Spinal cord (tissue), 10 donors: Measurements from ENCODE around the gene RFNG. TPM values are rescaled to one million over a fixed set of nuclear protein-coding genes. Genes with fewer than 3 reads are reported as not detected.

Experiments
- DNase-seq, 6 donors: peaks; one replicate each; pipeline versions ENCODE4 v3.0.0 to v3.0.0-alpha.2; 2013 to 2015; ENCODE audit warnings: low spot score in 6 of 6, low read depth in 4 of 6
- H3K27ac ChIP-seq: one replicate; pipeline ENCODE4 v1.5.1; 2013; ENCODE audit warnings: low read depth, low read length, control low read depth
- H3K27me3 ChIP-seq: one replicate; pipeline ENCODE4 v1.6.1; 2013; ENCODE audit warnings: low read length; ENCODE audit not compliant: control insufficient read depth, insufficient read depth
- H3K36me3 ChIP-seq: one replicate; pipeline ENCODE4 v1.6.1; 2013; ENCODE audit warnings: low read length; ENCODE audit not compliant: control insufficient read depth, insufficient read depth
- H3K4me1 ChIP-seq: one replicate; pipeline ENCODE4 v1.6.1; 2013; ENCODE audit warnings: low read length; ENCODE audit not compliant: control insufficient read depth, insufficient read depth
- H3K4me3 ChIP-seq: one replicate; pipeline ENCODE4 v1.5.1; 2013; ENCODE audit warnings: low read depth, low read length, control low read depth
- H3K9me3 ChIP-seq: one replicate; pipeline ENCODE4 v1.6.1; 2013; ENCODE audit warnings: low read length; ENCODE audit not compliant: control insufficient read depth, insufficient read depth
- WGBS: methylation state at CpG from one replicate; pipeline ENCODE4 v1.1.5; 2013; ENCODE audit warnings: missing lambda C conversion rate; ENCODE audit not compliant: insufficient coverage; 5-methylcytosine and 5-hydroxymethylcytosine counted together
- long read RNA-seq, 4 donors: transcript quantifications; one replicate each; lab custom pipeline, GENCODE V29; 2026
- polyA plus RNA-seq, 2 donors: library from polyadenylated mRNA; unstranded; fragments of 120-200 nt; gene quantifications; one replicate each; pipeline ENCODE4 v1.2.1, GENCODE V29; 2013; ENCODE audit not compliant: insufficient read length in 2 of 2
- total RNA-seq, 2 donors: library from RNA; depleted of rRNA in 1 of 2; stranded (reverse); fragments of 120-200 nt in 1 of 2; fragments of >200 nt in 1 of 2; gene quantifications; one replicate each; pipeline versions ENCODE4 v1.2.3 to v1.2.4, GENCODE V29; 2013 to 2014
- donor health status: healthy.

The RFNG gene
- total RNA-seq (10 to 100 TPM; 19.5 to 36.7 TPM), polyA plus RNA-seq (10 to 100 TPM; 61.8 to 75.2 TPM)
- long read RNA-seq, donor 1, transcript RFNG-201 (8 exons, 1,828 nt), result minor isoform, 8 of 258 reads
- long read RNA-seq, donor 1, transcript RFNG-207 (6 exons, 2,082 nt), result minor isoform, 10 of 258 reads
- long read RNA-seq, donor 1, transcript RFNG-209 (1 exons, 2,886 nt), result major isoform, 20 of 258 reads
- long read RNA-seq, donor 1, partial matches to known transcripts, result 155 of 258 reads
- long read RNA-seq, donor 1, other reads (novel, unspliced or antisense), result 63 of 258 reads
- long read RNA-seq, donor 2, transcript RFNG-201 (8 exons, 1,828 nt), result minor isoform, 5 of 16 reads
- long read RNA-seq, donor 2, transcript RFNG-209 (1 exons, 2,886 nt), result major isoform, 9 of 16 reads
- long read RNA-seq, donor 2, partial matches to known transcripts, result 0 of 16 reads
- long read RNA-seq, donor 2, other reads (novel, unspliced or antisense), result 0 of 16 reads
- long read RNA-seq, donor 3, transcript RFNG-201 (8 exons, 1,828 nt), result major isoform, 8 of 15 reads
- long read RNA-seq, donor 3, partial matches to known transcripts, result 0 of 15 reads
- long read RNA-seq, donor 3, other reads (novel, unspliced or antisense), result 0 of 15 reads
- long read RNA-seq, donor 4, transcript RFNG-209 (1 exons, 2,886 nt), result major isoform, 25 of 42 reads
- long read RNA-seq, donor 4, transcript RFNG-201 (8 exons, 1,828 nt), result minor isoform, 7 of 42 reads
- long read RNA-seq, donor 4, partial matches to known transcripts, result 5 of 42 reads
- long read RNA-seq, donor 4, other reads (novel, unspliced or antisense), result 0 of 42 reads

- Histone ChIP-seq H3K9me3 (no peaks in the 10 kb centered on the region), H3K4me1 (peaks cover 43% of the 10 kb centered on the region), H3K27me3 (no peaks in the 10 kb centered on the region), H3K36me3 (peaks cover 80% of the 10 kb centered on the region), H3K27ac (no peak within 1 kb of the TSS), H3K4me3 (peak within 1 kb of the TSS; percentile 58)
- peak in 4 of 6 donors; percentile 51 to 88 (median 72) for DNase-seq
- under 1% methylated on average over 94 of the region's 94 CpGs for WGBS
These were observed at the start of gene RFNG, which contains the start of gene GPS1 for GRCh38 chr17:82051776-82052637. Gene RFNG, minus strand, starts transcription at chr17:82051811. Its CDS starts 45 bp downstream, at chr17:82051766. Gene GPS1, plus strand, starts transcription at chr17:82051898. Its CDS starts 34 bp downstream, at chr17:82051932.

- WGBS, result 61% methylated on average over 5 of the region's 10 CpGs
- H3K36me3 ChIP-seq, result peaks cover 58% of the 10 kb centered on the region
- H3K27ac ChIP-seq, result no peak overlapping the region
- no peaks in the 10 kb centered on the region for H3K9me3 ChIP-seq
- H3K4me1 ChIP-seq, result peaks cover 74% of the 10 kb centered on the region
- no peak for DNase-seq
- no peak overlapping the region for H3K4me3 ChIP-seq
- H3K27me3 ChIP-seq, result no peaks in the 10 kb centered on the region
These were observed 49.7 kb upstream of the RFNG start for GRCh38 chr17:82101301-82101715.

- Histone ChIP-seq H3K4me3 (no peak overlapping the region), H3K4me1 (peaks cover 74% of the 10 kb centered on the region), H3K27me3 (no peaks in the 10 kb centered on the region), H3K36me3 (peaks cover 58% of the 10 kb centered on the region), H3K9me3 (no peaks in the 10 kb centered on the region), H3K27ac (no peak overlapping the region)
- 87% methylated on average over 26 of the region's 35 CpGs for WGBS
- no peak for DNase-seq
These were observed 49.1 kb upstream of the RFNG start for GRCh38 chr17:82100502-82101298.

GRCh38 chr17:82098939-82099763, 47.5 kb upstream of the RFNG start:
- WGBS, result 5% methylated on average over 80 of the region's 80 CpGs
- Histone ChIP-seq H3K9me3 (no peaks in the 10 kb centered on the region), H3K4me3 (peak overlapping the region; percentile 48), H3K27ac (peak overlapping the region; percentile 86), H3K27me3 (no peaks in the 10 kb centered on the region), H3K4me1 (peaks cover 66% of the 10 kb centered on the region), H3K36me3 (peaks cover 62% of the 10 kb centered on the region)
- peak in 1 of 6 donors; percentile 34 for DNase-seq

- H3K4me3 ChIP-seq, result peak within 1 kb of the TSS; percentile 57
- H3K27ac ChIP-seq, result peak within 1 kb of the TSS; percentile 86
- H3K36me3 ChIP-seq, result peaks cover 65% of the 10 kb centered on the region
- H3K4me1 ChIP-seq, result peaks cover 58% of the 10 kb centered on the region
- H3K9me3 ChIP-seq, result no peaks in the 10 kb centered on the region
- H3K27me3 ChIP-seq, result no peaks in the 10 kb centered on the region
- peak; percentile 76 to 98 (median 91) for DNase-seq
- under 1% methylated on average over 110 of the region's 124 CpGs for WGBS
These were observed 46.7 kb upstream of the RFNG start, which contains the start of gene FASN for GRCh38 chr17:82098169-82098938. Gene FASN, minus strand, starts transcription at chr17:82098236. Its CDS starts 1,791 bp downstream, at chr17:82096445.

GRCh38 chr17:82097919-82098168, 46.2 kb upstream of the RFNG start:
- H3K4me1 ChIP-seq, result peaks cover 53% of the 10 kb centered on the region
- H3K36me3 ChIP-seq, result peaks cover 67% of the 10 kb centered on the region
- 0% methylated on average over 36 of the region's 36 CpGs for WGBS
- peak overlapping the region; percentile 57 for H3K4me3 ChIP-seq
- H3K27me3 ChIP-seq, result no peaks in the 10 kb centered on the region
- no peak for DNase-seq
- no peaks in the 10 kb centered on the region for H3K9me3 ChIP-seq
- peak overlapping the region; percentile 15 for H3K27ac ChIP-seq

GRCh38 chr17:82097184-82097918, 45.7 kb upstream of the RFNG start:
- H3K4me1 ChIP-seq, result peaks cover 49% of the 10 kb centered on the region
- DNase-seq, result peak in 3 of 6 donors; percentile 4 to 55 (median 34)
- peaks cover 71% of the 10 kb centered on the region for H3K36me3 ChIP-seq

More at GRCh38 chr17:82097184-82097918, 45.7 kb upstream of the RFNG start:
- under 1% methylated on average over 77 of the region's 77 CpGs for WGBS
- Histone ChIP-seq H3K27ac (peak overlapping the region; percentile 52), H3K4me3 (peak overlapping the region; percentile 57), H3K9me3 (no peaks in the 10 kb centered on the region), H3K27me3 (no peaks in the 10 kb centered on the region)
